ENCODE measurements around the gene COQ2.
A peak's percentile ranks its signal among the peaks of the same experiment; 100 is the strongest.
"Not testable (repeated sequence)": the region's sequence is repeated elsewhere in the genome, so short reads cannot be mapped to it uniquely, and the experiment has no call there.

Gene COQ2

DNA sequence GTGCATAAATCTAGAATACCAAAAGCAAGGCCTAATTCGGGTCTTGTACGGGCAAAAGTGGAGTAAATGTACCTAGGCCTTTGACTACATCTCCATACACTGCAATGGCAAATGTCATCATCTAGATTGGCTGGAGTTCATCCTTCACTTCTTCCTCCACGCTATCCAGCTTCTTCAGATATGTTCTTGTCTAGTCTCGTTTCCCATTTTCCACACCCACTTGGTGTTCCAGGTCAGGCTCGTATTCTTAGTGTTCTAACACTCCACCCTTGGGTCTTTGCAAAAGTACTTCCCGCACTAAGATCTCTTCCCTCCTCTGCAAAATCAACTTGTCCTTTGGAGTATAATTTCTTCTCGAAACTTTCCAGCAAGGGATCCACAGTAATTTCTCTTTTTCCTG is 1.4 kb downstream of the COQ2 start:
- no peak for DNase-seq

DNA sequence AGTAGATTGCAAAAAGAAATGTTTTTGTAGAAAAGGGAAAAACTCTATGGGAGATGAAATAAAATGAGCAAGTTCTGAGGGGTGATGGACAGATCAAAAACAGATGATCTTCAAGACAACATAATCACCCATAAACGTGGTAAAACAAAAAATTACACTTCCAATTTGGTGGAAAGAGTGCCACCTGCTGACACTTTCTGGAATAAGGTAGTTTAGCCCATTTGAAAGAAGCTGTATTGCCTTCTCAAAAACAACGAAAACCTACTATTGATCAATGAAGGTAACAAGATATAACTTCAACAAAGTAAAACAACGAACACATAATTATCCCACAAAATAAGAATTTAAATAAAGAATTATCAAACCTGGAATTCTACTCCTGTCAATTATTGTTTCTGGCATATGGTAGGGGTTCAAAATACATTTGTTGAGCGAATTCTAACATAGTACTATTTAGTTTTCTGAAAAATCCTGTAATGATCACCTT is 2.5 kb downstream of the COQ2 start:
- peak; percentile 64 for DNase-seq

DNA sequence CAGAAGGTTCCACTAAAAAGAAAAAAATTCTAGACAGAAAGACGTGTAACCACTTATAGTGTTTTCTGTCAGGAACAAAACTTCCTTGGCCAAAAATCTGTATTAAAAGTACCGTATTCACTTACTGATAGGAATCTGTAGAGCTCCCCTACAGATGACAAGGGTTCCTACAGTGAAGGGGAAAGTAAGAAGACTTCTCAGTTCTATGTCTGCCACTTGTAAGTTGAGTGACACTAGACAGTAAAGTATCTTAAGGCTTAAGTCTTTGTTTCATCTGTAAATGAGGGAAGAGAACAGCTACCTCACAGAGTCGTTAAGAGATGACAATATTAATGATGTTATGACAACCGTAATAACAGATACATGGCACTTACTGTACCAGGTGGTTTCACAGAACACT is 3.3 kb downstream of the COQ2 start:
- DNase-seq = no peak

DNA sequence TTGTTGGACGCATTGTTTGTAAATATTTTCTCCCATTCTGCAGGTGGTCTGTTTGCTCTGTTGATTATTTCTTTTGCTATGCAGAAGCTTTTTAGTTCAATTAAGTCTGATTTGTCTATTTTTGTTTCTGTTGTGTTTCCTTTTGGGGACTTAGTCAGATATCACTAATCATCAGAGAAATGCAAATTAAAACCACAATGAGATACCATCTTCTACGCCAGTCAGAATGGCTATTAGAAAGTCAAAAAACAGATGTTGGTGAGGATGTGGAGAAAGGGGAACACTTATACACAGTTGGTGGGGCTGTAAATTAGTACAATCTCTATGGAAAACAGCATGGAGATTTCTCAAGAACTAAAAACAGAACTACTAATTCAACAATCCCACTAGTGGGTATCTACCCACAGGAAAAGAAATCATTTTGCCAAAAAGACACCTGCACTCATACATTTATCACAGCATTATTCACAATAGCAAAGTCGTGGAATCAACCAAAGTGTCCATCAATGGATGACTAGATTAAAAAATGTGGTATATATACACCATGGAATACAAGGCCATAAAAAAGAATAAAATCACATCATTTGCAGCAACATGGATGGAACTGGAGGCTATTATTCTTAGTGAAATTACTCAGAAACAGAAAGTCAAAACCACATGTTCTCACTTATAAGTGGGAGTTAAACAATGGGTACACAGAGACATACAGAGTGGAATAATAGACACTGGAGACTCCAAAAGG is 8.1 kb downstream of the COQ2 start:
- no peak for DNase-seq

DNA sequence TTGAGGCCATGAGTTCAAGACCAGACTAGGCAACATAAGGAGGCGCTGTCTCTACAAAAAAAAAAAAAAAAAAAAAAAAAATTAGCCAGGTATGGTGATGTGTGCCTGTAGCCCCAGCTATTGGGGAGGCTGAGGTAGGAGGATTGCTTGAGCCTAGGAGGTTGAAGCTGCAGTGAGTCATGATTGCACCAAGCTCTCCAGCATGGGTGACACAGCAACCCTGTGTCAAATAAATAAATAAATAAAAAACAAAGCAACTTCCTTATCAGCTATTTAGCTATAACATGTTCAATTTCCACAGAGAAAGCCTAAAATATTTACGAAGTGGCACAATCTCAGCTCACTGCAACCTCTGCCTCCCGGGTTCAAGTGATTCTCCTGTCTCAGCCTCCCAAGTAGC is 10.7 kb downstream of the COQ2 start:
- DNase-seq = not testable (repeated sequence)

DNA sequence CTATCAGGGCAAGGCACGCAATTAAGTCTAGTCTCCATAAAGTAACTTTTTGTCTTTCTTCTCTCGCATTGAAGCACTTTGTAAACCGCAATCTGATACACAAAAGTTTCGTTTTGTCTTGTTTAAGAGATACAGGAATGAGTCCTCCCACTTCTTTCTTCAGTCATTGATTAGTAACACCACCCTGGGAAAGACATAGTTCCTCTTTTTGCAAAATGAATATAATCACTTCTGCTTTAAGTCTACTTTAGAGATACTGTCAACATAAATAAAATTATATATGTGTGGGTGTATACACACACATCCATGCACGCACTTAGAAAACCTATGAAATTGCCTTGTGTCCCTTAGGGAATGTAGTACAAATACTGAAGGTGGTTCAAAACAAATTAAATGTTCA is 11.7 kb downstream of the COQ2 start:
- DNase-seq = no peak

DNA sequence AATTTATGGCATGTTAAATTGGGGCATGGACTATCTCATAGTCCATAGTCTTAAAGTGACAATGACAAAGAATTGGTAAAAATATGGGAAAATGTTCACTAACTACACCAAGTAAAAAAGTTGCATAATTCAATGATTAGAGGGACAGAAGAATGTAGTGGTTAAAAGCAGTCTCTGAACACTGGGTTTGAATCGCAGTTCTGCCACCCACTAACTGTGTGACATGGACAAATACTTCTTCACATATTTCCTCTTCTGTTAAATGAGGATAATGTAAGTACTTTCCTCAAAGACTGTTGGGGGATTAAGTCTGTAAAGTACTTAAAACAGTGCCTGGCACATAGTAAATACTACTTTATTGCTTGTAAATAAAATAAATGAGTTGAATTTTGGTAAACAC is 15.3 kb downstream of the COQ2 start:
- DNase-seq = no peak

DNA sequence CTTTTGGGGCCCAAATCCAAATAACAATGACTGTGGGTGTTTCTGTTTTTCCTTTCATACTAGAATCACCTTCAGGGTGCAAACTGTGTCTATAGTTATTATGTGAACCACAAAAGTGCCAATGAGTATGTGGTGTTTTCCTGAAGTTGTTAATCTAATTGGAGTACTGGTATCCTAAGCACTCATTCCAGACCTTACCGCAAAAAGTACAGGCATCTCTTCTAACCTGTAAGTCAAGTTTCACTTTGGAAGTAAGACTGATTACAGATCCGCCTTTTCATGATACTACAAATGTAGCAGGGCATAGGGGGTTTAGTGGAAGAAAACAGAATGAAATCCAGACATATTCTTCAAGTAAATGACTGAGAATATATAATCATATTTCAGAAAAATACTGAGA is 16.1 kb downstream of the COQ2 start:
- DNase-seq = no peak

DNA sequence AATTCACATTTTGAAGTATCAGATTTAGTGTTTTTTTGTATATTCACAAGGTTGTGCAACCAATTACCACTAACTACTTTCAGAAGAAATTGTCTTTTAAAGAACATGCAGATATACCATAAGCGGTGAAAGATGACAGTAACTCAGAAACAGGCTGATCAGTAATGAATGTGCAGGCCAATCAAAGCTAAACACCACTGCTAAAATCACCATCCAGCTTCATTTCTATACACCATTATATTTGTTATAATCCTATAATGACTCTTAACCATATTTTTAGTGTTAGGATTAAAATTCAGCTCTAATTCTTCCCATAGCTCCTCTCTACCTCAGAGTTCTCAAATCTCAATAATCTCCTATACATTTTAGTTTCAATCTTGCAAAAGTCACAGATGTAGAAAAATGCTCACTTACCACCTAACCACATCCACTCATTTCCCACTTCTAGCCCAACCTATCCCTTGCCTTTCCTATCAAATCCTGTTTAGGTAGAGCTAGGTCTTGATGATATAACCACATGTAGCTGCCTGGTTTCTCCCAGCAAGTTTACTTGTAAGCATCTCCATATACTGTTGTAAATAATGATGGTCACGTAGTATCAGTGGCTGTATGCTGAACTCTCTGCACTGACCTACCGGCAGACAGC is 16.6 kb downstream of the COQ2 start:
- DNase-seq = no peak

DNA sequence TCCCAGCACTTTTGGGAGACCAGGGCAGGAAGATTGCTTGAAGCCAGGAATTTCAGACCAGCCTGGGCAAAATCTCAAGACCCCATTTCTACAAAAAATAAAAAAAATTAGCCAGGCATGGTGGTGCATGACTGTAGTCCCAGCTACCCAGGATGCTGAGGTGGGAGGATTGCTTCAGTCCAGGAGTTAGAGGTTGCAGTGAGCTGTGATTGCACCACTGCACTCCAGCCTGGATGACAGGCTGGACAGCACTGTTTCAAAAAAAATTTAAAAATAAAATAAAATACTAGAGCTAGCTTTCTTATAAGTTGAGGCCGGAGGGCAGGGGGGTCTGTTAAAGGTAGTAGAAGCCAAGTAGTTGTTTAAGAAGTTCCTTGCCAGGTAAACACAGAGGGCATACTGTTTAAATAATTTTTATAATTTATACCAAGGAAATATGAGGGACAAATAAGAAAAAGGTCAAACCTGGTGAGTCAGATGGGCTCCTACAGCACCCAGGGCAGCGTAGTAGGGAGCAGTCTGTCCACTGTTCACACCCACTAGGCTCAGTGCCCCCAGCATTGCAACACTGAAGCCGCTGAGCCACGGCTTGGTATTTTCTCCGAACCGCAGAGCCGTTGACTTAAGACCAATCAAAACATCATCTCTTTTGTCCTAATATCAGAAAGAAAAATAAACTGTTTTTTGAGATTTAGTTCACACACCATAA is 17.3 kb downstream of the COQ2 start:
- no peak for DNase-seq

DNA sequence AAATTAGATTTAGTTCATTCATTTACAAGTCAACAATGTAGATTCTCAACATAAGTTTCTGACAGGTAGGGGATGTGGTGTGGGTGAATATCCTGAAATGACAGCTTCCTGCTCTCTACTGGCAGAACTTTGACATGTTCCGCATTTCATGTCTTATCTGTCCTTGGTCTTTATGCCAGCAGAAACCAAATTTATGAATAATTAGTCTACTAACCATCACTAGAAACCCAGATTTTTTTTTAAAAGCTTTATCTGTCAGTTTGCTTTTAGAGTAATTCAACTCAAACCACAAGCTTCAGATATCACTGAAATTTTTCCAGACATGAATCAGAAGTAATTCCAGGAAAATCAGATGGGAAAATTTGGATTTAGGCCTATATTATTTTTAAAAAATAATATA is 17.9 kb downstream of the COQ2 start:
- no peak for DNase-seq

DNA sequence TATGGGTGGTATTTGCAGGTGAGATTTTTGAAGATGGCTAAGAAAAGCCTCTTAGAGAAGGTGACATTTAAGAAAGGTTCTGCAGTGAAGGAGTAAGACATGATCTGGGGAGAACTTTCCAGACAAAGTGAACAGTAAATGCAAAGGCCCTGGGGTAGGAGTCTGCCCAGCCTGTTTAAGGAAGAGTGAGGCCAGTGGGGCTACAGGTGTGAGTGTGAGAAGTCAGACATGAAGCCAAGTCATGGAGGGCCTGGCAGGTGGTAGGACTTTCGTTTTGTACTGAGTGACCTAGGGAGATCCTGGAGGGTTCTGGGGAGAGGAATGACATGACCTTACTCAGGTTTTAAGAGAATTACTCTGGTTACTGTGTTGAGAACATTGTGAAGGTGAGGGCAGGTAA is 21.5 kb downstream of the COQ2 start:
- DNase-seq = no peak

DNA sequence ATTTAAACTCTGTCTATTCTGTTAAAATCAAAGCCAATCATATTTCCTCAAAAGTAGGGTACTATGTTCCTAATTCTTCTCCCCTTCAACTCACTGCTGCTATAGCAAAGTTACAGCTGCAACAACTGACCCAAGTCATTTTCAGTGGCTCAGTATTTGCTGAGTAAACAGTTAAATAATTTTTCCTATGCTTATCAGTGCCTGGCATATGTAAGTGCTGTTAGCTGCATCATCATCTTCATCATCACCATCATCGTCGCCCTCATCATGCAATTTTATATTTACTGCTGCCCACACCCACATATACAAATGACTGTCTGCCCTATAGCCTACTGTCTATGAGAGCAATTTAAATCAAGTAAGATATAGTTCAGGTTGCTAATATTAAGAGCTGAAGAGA is 21.9 kb downstream of the COQ2 start:
- no peak for DNase-seq

DNA sequence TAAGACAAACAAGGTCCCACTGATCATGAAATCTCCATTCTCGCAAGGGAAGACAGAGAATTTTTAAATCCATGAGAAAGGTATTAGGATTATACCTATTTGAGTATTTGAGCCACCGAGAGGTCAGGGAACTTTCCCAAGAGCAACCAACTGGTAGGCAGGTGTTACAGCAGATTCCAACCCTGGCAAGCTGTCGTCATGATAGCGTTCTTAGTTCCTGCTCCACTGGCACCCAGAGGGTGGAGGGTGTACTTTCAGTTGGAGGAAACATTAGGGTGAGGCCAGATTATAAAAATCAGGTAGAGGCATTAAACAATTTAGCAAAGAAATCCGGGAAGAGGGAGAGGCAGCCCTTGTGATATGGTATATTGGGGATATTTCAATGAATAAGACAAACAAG is 23.3 kb downstream of the COQ2 start:
- no peak for DNase-seq

DNA sequence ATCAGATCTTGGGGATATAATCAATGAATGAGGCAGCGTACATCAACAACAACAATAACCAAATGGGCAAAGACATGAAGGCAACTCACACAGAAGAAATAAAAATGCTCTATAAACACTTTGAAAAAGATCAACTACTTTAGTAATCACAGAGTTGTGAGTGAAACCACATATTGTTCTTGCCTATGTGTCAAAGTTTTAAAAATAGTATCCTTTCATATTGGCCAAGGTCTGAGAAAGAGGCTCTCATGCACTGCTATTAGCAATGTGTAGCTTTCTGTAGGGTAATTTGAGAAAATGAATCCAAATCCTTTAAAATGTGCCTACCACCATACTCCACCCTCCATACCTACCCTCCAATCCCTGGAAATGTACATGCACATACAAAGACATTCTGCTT is 25.0 kb downstream of the COQ2 start:
- DNase-seq = no peak

DNA sequence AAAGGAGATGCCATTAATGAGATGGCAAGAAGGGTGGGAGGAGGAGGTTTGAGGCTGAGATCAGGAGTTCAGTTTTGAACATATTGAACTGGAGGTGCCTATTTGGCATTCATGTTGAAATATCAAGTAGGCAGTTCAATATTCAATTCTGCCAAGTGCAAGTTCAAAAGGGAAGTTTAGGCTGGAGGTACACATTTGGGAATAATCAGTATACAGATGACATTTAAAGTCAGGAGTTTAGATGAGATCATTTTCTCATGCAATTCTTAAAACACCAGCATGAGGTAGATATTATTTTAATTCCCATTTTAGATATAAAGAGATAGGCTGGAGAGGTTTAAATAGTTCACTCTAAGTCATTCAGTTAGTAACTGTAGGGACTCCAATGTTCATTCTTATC is 26.1 kb downstream of the COQ2 start:
- no peak for DNase-seq

DNA sequence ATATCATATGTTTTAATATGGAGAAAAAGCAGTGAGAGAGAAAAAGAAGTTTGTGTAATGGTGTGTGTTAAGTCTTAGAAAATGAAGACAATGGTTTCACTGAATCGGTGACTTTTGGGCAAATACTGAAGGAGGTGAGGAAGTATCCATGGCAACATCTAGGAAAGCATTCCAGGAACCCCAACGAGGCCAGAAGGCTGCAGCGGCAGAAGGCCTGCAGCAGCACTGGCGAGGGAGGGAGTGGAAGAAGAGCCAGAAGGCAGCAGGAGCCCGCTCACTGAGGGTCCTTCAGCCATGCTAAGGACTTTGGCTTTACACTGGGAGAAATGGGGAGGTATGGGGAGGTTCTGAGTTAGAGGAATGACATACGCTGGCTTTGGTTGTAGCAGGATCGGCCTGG is 26.8 kb downstream of the COQ2 start:
- no peak for DNase-seq

DNA sequence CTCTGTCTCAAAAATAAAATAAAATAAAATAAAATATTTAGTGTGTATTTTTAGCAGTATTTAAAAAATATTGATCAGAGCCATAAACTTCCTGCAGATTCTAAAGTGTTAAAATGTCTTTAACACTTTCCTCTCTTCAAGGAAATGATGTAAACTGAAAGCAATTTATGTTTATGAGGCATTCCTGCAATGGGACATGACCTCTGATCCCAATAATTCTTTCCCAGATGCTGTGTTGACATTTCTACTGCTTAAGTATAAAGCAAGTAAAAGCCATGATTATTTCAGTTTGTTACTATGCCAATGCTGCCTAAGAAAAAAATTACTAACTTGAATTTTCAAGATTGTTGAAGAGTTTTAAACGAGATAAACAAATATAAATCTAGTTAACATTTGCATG is 29.0 kb downstream of the COQ2 start:
- DNase-seq = no peak

DNA sequence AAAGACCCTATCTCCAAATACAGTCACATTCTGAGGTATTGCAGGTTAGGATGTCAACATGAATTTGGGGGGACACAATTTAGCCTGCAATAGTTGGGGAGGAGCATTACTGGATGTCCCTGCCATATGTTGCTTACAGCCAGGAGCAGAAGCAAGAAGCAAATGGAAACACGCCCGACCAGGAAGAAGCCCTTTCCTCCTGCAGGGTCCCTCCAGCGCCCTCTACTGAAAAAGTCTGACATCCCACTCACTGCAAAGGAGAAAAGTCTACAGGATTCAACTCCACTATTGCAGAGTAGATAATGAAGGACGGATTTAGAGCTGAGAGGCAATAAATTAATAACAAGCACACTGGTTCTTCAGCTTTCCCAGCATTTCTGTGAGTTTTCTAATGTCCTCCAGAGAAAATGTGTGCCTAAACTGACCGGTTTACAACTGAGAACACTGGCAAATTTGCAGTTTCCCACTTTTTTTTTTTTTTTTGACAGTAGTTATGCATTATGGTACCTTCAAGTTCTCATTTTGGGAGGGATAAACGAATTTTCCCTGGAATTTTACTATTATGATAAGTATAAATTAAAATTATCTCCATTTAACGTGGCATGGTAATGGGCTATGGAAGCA is 31.7 kb downstream of the COQ2 start:
- peak; percentile 79 for DNase-seq

DNA sequence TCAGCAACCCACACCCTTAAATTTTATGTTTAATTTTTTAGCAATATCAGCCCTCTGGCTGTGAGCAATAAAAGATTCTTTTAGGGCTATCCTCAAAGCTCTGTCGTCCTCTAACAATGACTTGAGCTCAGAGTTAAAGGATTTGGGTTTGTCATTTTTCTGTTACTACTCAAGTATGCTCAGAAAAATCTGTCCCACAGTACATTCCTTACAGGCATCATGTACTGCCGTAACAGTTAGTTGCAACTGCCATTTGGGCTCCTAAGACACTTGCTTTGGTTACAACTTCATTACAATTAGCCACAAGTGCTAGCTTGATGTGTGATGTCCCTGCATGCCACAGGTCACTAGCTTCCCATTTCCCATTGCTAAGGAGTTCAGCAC is 33.2 kb downstream of the COQ2 start:
- DNase-seq = no peak

DNA sequence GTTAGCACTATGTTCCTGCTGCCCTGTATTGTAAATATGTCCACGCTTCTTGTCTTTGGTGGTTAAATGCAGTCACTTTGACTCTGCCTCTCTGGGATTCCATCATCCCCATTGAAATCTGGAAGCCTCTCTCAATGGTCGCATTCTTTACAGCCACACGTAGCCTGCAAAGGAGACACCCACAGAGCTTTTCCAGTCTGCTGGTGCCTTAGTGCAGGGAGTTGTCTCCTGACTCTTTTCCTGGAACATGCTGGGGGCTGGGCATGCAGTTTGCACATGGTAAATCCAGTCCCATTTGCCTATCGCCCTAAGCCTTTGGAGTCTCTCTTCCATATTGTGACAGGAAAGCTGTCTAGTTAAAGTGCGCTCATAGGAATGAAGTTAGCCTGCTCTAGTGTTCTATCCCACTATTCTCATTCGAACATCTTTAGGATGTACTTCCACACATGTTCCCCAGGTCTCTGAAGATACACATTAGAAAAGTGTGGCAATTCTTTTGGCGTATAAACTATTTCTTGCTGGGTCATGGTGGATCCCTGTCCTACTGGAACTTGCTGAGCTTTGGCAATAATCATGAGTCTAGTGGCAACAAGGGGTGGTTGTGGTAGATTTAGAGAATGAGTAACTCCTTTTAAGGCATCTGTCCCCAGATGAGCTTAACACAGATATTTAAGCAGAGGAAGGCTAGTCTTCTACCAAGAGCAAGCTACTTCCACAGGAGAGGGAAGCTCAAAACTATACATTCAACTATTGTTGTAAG is 33.7 kb downstream of the COQ2 start:
- DNase-seq = no peak

DNA sequence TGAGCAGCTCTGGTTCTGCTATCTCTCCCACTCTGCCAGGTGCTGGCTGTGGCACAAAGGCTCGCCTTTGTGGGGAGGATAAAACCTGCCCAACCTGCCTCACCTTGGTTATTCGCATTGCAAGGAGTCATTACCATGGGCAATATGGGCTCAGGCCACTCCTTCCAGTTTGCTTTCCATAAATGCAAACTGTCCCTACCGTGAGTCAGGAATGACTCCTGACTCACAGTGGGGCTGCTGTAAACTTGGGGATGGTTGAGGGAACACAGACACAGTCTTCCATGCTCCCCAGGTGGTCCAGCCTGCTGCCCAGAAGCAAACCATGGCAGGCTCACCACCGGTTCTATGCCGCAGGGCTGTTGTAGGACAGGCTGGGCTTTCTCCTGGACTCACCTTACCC is 36.1 kb downstream of the COQ2 start:
- DNase-seq = no peak
